ENCODE measurements around the gene TNFRSF14.

DNA sequence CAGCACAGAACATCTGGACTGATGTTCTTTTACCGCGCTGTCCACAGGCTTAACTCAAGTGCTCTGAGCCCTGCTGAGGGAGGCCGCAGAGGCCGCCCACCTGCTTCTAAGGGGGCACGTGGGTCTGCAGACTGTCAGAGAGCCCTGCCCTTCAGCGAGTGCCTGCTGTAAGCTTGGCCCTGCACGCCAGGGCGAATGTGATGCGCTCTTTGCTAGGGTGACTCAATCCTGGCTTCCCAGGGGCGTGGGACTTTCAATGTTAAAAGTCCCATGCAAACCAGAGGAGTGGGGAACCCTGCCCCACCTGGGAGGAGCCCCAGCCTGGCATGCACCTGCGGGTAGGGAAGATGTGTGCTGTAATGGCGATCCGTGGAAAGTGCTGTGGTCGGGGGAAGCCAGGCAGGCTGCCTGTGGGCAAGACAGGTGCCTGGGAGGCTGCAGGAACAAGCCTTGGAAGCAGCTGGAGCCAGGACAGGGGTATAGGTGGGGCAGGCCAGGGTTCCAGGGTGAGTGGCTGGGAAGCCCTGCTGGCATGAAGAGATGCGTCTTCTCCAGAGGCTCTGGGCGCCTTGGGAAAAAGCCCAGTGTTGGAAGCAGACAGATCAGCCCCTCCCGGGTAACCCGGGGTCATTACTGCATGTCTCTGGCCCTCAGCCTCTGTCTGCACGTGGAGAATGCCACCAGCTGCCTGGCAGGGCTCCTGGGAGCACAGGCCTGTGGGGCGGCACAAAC lies 29.2 kb upstream of the TNFRSF14 start:
- TF ChIP-seq, protein P1, sequence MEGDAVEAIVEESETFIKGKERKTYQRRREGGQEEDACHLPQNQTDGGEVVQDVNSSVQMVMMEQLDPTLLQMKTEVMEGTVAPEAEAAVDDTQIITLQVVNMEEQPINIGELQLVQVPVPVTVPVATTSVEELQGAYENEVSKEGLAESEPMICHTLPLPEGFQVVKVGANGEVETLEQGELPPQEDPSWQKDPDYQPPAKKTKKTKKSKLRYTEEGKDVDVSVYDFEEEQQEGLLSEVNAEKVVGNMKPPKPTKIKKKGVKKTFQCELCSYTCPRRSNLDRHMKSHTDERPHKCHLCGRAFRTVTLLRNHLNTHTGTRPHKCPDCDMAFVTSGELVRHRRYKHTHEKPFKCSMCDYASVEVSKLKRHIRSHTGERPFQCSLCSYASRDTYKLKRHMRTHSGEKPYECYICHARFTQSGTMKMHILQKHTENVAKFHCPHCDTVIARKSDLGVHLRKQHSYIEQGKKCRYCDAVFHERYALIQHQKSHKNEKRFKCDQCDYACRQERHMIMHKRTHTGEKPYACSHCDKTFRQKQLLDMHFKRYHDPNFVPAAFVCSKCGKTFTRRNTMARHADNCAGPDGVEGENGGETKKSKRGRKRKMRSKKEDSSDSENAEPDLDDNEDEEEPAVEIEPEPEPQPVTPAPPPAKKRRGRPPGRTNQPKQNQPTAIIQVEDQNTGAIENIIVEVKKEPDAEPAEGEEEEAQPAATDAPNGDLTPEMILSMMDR (conservative IDR thresholded peaks at IDR 0.05; ENCODE audit: low read depth in 2 of 2), result no peak
- TF ChIP-seq ZNF331 (CRISPR knock-in tag; IDR thresholded peaks at IDR 0.05; ENCODE audit: low read depth), result no peak
- no peak for TF ChIP-seq JUNB (IDR thresholded peaks at IDR 0.05; ENCODE audit: unreplicated experiment)
